ENCODE measurements around the gene SIK3.

Gene SIK3

DNA sequence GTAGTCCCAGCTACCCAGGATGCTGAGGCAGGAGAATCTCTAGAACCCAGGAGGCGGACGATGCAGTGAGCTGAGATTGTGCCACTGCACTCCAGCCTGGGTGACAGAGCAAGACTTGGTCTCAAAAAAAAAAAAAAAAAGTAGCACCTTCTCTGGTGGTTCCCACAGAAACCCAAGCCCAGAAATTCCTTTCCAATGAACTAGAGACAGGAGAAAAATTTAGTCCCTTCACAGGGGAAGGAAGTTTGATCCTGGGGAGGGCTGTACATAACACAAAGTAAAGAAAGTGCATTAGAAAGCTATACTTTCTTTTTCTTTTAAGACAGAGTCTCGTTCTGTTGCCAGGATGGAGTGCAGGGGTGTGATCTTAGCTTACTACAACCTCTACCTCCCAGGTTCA lies 235.3 kb downstream of the SIK3 start:
- no peak for TF ChIP-seq CREB1 (IDR thresholded peaks at IDR 0.05; ENCODE audit: low read depth)
- no peak for TF ChIP-seq YY1 (IDR thresholded peaks at IDR 0.05; ENCODE audit: low read depth)
- TF ChIP-seq, protein P1, sequence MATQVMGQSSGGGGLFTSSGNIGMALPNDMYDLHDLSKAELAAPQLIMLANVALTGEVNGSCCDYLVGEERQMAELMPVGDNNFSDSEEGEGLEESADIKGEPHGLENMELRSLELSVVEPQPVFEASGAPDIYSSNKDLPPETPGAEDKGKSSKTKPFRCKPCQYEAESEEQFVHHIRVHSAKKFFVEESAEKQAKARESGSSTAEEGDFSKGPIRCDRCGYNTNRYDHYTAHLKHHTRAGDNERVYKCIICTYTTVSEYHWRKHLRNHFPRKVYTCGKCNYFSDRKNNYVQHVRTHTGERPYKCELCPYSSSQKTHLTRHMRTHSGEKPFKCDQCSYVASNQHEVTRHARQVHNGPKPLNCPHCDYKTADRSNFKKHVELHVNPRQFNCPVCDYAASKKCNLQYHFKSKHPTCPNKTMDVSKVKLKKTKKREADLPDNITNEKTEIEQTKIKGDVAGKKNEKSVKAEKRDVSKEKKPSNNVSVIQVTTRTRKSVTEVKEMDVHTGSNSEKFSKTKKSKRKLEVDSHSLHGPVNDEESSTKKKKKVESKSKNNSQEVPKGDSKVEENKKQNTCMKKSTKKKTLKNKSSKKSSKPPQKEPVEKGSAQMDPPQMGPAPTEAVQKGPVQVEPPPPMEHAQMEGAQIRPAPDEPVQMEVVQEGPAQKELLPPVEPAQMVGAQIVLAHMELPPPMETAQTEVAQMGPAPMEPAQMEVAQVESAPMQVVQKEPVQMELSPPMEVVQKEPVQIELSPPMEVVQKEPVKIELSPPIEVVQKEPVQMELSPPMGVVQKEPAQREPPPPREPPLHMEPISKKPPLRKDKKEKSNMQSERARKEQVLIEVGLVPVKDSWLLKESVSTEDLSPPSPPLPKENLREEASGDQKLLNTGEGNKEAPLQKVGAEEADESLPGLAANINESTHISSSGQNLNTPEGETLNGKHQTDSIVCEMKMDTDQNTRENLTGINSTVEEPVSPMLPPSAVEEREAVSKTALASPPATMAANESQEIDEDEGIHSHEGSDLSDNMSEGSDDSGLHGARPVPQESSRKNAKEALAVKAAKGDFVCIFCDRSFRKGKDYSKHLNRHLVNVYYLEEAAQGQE (IDR thresholded peaks at IDR 0.05; ENCODE audit: low read depth): no peak
- TF ChIP-seq EGR1 (IDR thresholded peaks at IDR 0.05): no peak
- TF ChIP-seq, protein P2, sequence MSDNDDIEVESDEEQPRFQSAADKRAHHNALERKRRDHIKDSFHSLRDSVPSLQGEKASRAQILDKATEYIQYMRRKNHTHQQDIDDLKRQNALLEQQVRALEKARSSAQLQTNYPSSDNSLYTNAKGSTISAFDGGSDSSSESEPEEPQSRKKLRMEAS (IDR thresholded peaks at IDR 0.05): no peak
- no peak for TF ChIP-seq CEBPB (IDR thresholded peaks at IDR 0.05)
- TF ChIP-seq RAD21 (IDR thresholded peaks at IDR 0.05; ENCODE audit: low read depth): no peak
- no peak for TF ChIP-seq FOXM1 (IDR thresholded peaks at IDR 0.05; ENCODE audit: borderline replicate concordance, low read depth)
- no peak for TF ChIP-seq TCF12 (IDR thresholded peaks at IDR 0.05; ENCODE audit: low read depth)
- TF ChIP-seq TAF1 (IDR thresholded peaks at IDR 0.05; ENCODE audit: low read depth): no peak
- no peak for TF ChIP-seq NFIC (IDR thresholded peaks at IDR 0.05)
- no peak for TF ChIP-seq EP300 (IDR thresholded peaks at IDR 0.05; ENCODE audit: borderline replicate concordance)
- no peak for TF ChIP-seq TEAD4 (IDR thresholded peaks at IDR 0.05)
- TF ChIP-seq, protein P3, sequence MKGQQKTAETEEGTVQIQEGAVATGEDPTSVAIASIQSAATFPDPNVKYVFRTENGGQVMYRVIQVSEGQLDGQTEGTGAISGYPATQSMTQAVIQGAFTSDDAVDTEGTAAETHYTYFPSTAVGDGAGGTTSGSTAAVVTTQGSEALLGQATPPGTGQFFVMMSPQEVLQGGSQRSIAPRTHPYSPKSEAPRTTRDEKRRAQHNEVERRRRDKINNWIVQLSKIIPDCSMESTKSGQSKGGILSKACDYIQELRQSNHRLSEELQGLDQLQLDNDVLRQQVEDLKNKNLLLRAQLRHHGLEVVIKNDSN (IDR thresholded peaks at IDR 0.05): no peak
- no peak for TF ChIP-seq ZBTB7A (IDR thresholded peaks at IDR 0.05; ENCODE audit: low read depth)

DNA sequence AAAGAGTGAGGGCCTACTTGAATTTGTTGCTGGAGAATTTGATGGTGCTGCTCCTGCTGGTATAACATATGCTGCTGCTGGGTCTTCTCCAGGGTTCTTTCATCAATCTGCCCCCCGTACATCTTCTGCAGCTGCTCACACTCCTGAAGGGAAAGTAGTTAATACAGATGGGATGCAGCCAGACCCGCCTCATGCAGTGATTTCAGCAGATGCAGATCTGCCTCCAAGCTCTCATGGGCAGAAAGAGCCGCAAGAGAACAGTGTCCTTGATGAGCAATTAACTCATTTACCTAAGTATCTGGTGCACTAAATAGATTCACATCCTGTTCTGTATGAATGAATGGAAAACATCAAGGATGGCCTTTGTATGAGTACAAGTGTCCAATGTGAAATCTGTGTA lies 236.0 kb downstream of the SIK3 start:
- TF ChIP-seq, protein P3 (IDR thresholded peaks at IDR 0.05): no peak
- no peak for TF ChIP-seq FOXM1 (IDR thresholded peaks at IDR 0.05; ENCODE audit: borderline replicate concordance, low read depth)
- TF ChIP-seq CEBPB (IDR thresholded peaks at IDR 0.05): no peak
- TF ChIP-seq NFIC (IDR thresholded peaks at IDR 0.05): no peak
- TF ChIP-seq EGR1 (IDR thresholded peaks at IDR 0.05): no peak
- TF ChIP-seq ZBTB7A (IDR thresholded peaks at IDR 0.05; ENCODE audit: low read depth): no peak
- no peak for TF ChIP-seq RAD21 (IDR thresholded peaks at IDR 0.05; ENCODE audit: low read depth)
- TF ChIP-seq CREB1 (IDR thresholded peaks at IDR 0.05; ENCODE audit: low read depth): no peak
- TF ChIP-seq, protein P1 (IDR thresholded peaks at IDR 0.05; ENCODE audit: low read depth): no peak
- no peak for TF ChIP-seq TAF1 (IDR thresholded peaks at IDR 0.05; ENCODE audit: low read depth)
- TF ChIP-seq, protein P2 (IDR thresholded peaks at IDR 0.05): no peak
- no peak for TF ChIP-seq TEAD4 (IDR thresholded peaks at IDR 0.05)
- TF ChIP-seq TCF12 (IDR thresholded peaks at IDR 0.05; ENCODE audit: low read depth): no peak
- TF ChIP-seq EP300 (IDR thresholded peaks at IDR 0.05; ENCODE audit: borderline replicate concordance): no peak
- TF ChIP-seq YY1 (IDR thresholded peaks at IDR 0.05; ENCODE audit: low read depth): no peak

DNA sequence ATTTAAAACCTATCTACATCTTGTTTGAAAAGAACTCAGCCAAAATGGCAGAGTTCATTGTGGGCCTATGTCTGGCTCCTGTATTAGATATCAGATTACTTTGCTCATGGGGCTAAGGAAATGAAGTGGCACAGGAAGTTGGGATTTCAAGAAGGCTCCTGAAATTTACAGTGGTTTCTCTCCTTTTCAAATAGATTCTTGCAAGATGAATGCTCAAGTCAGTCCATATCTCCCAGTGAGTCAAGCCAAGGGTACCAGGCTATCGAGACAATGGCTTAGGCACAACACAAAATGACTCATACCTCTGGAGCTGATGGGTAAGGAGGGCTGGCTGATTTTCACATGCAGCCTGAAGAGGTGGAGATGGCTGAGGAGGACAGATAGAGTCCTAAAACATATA lies 236.7 kb downstream of the SIK3 start:
- no peak for TF ChIP-seq TCF12 (IDR thresholded peaks at IDR 0.05; ENCODE audit: low read depth)
- no peak for TF ChIP-seq RAD21 (IDR thresholded peaks at IDR 0.05; ENCODE audit: low read depth)

DNA sequence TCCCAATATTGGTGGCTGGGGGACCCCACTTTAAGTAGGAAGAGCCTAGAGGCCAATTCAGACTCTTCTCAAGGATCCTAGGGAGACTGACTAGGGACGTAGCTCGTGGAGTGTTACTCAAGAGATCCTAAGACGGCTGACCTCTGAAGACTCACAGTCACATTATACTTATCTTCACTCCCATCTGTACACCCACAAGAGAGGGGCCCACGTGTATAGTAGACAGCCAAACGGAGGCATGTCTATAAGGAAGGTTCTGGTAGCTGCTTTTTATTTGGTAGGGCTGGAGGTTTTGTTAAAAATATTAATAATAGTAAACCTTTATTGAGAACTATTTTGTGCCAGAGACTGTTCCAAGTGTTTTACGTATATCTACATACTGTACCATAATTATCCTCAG lies 237.9 kb downstream of the SIK3 start:
- TF ChIP-seq EGR1 (IDR thresholded peaks at IDR 0.05) (no peak), ZBTB7A (IDR thresholded peaks at IDR 0.05; ENCODE audit: low read depth) (no peak), TAF1 (IDR thresholded peaks at IDR 0.05; ENCODE audit: low read depth) (no peak), CEBPB (IDR thresholded peaks at IDR 0.05) (no peak), RAD21 (IDR thresholded peaks at IDR 0.05; ENCODE audit: low read depth) (no peak), TEAD4 (IDR thresholded peaks at IDR 0.05) (no peak), CREB1 (IDR thresholded peaks at IDR 0.05; ENCODE audit: low read depth) (no peak), TCF12 (IDR thresholded peaks at IDR 0.05; ENCODE audit: low read depth) (no peak), EP300 (IDR thresholded peaks at IDR 0.05; ENCODE audit: borderline replicate concordance) (no peak), YY1 (IDR thresholded peaks at IDR 0.05; ENCODE audit: low read depth) (no peak), FOXM1 (IDR thresholded peaks at IDR 0.05; ENCODE audit: borderline replicate concordance, low read depth) (no peak), NFIC (IDR thresholded peaks at IDR 0.05) (no peak)
- TF ChIP-seq, protein P2 (IDR thresholded peaks at IDR 0.05): no peak
- TF ChIP-seq, protein P1 (IDR thresholded peaks at IDR 0.05; ENCODE audit: low read depth): no peak
- TF ChIP-seq, protein P3 (IDR thresholded peaks at IDR 0.05): no peak
